Esophagus squamous epithelium (tissue), 5 donors: ENCODE data around the gene GNAI2. TPM values are rescaled to one million over a fixed set of nuclear protein-coding genes. Genes with fewer than 3 reads are reported as not detected.

Experiments
- DNase-seq: peaks from one replicate; lab custom pipeline; 2025; lab: John Stamatoyannopoulos, UW
- H3K27ac ChIP-seq, 4 donors: fragments of 200-600 bp; sonication (generic); one replicate each; pipeline ENCODE4 v1.5.1; 2016 to 2019; ENCODE audit warnings: mild to moderate bottlenecking in 1 of 4
- H3K27me3 ChIP-seq, 4 donors: fragments of 200-600 bp; sonication (generic); 1 replicate in 3 of 4; 2 replicates in 1 of 4; pipeline versions ENCODE4 v1.5.1 to v1.6.0; 2017 to 2021; ENCODE audit warnings: antibody characterized with exemption in 1 of 4
- H3K36me3 ChIP-seq, 3 donors: fragments of 200-600 bp; sonication (generic); one replicate each; pipeline ENCODE4 v1.5.1; 2016 to 2019
- H3K4me1 ChIP-seq, 3 donors: fragments of 200-600 bp; sonication (generic); one replicate each; pipeline ENCODE4 v1.5.1; 2017 to 2019
- H3K4me3 ChIP-seq, 4 donors: fragments of 200-600 bp; sonication (generic); 1 replicate in 3 of 4; 2 replicates in 1 of 4; pipeline ENCODE4 v1.5.1; 2016 to 2019; ENCODE audit warnings: mild to moderate bottlenecking in 2 of 4, moderate library complexity in 1 of 4
- H3K9me3 ChIP-seq, 3 donors: fragments of 200-600 bp; sonication (generic); one replicate each; pipeline ENCODE4 v1.5.1; 2016 to 2019
- POLR2A ChIP-seq, 4 donors: fragments of 450-650 bp; IDR thresholded peaks; one replicate each; pipeline ENCODE4 v1.6.1; 2017; ENCODE audit warnings: antibody characterized with exemption in 4 of 4, mild to moderate bottlenecking in 4 of 4, moderate library complexity in 3 of 4
- intact Hi-C: fragments of 100-400 bp; cut with DNase I; formaldehyde crosslinking; loops from one replicate; pipeline ENCODE4 v1.15.0; 2022
- small RNA-seq, 4 donors: library from RNA; depleted of rRNA; stranded (forward); fragments of <200 nt; gene quantifications; one replicate each; pipeline ENCODE3, GENCODE V24; 2016
- total RNA-seq, 4 donors: library from RNA; depleted of rRNA; stranded (reverse); fragments of >200 nt; gene quantifications; one replicate each; pipeline ENCODE4 v1.1.0, GENCODE V29; 2016
- TF ChIP-seq, protein P1 (sequence below), 6 experiments: fragments of 450-650 bp in 4 of 6; fragments of 200-600 bp in 2 of 6; sonication (generic) in 2 of 6; IDR thresholded peaks; one replicate each; pipeline ENCODE4 v1.5.1; 2016 to 2019; ENCODE audit warnings: antibody characterized with exemption in 6 of 6, mild to moderate bottlenecking in 4 of 6, moderate library complexity in 4 of 6
- donor health status: DM: yes; HTN: yes; CAD: no.

The GNAI2 gene
- total RNA-seq, 4 donors from 2014 or later: 39.8 to 122 (median 76.5) TPM

DNA sequence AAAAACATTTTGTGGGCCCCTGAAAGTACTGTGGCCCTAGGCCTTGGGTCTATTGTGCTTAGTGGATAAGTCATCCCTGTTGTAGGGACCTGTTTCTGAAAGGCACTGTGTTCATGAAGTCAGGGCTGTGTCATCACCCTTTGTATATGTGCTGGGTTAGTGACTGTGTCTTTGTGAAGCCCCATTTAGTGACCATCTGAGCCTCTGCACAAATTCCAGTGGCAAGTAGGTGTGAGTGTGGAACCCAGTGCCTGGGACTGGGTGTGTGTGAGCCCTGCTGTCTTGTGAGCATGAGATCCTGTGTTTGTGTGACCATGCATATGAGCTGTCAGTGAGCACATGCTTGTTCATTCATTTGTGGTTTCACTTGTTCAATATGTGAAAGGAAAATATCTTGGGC, 68.6 kb downstream of the GNAI2 start:
- Histone ChIP-seq H3K4me1 (peaks cover 24 to 53% (median 27%) of the 10 kb centered on the region in 3 donors), H3K27ac (peak overlapping the region in 1 of 4 donors; percentile 16), H3K27me3 (no peaks in the 10 kb centered on the region), H3K36me3 (no peaks in the 10 kb centered on the region), H3K9me3 (peaks cover 0 to 5% (median 0%) of the 10 kb centered on the region in 3 donors), H3K4me3 (no peak overlapping the region)
- intact Hi-C loops: no loop called here
- TF ChIP-seq POLR2A (IDR thresholded peaks at IDR 0.05): no peak
- TF ChIP-seq, protein P1, sequence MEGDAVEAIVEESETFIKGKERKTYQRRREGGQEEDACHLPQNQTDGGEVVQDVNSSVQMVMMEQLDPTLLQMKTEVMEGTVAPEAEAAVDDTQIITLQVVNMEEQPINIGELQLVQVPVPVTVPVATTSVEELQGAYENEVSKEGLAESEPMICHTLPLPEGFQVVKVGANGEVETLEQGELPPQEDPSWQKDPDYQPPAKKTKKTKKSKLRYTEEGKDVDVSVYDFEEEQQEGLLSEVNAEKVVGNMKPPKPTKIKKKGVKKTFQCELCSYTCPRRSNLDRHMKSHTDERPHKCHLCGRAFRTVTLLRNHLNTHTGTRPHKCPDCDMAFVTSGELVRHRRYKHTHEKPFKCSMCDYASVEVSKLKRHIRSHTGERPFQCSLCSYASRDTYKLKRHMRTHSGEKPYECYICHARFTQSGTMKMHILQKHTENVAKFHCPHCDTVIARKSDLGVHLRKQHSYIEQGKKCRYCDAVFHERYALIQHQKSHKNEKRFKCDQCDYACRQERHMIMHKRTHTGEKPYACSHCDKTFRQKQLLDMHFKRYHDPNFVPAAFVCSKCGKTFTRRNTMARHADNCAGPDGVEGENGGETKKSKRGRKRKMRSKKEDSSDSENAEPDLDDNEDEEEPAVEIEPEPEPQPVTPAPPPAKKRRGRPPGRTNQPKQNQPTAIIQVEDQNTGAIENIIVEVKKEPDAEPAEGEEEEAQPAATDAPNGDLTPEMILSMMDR (IDR thresholded peaks at IDR 0.05): no peak
- no peak for DNase-seq

Small RNAs within 50 kb of the gene (small RNA-seq; reads per million reads assigned to genes)
- gene MIR5787: 0 to 0.07 (median 0) reads per million in 4 donors

Other genes with a start within 250 kb of the GNAI2 start
- gene RBM5, start 147.3 kb upstream of the GNAI2 start, total RNA-seq: 100 to 1,000 TPM in 2 of 4 donors, 10 to 100 TPM in 2; 60.1 to 197 (median 107) TPM
- gene SEMA3F, start 80.9 kb upstream of the GNAI2 start, total RNA-seq: 100 to 1,000 TPM in 3 of 4 donors, 10 to 100 TPM in 1; 56.8 to 146 (median 109) TPM
- gene GNAT1, start 44.6 kb upstream of the GNAI2 start, total RNA-seq: not detected
- gene SLC38A3, start 30.9 kb upstream of the GNAI2 start, total RNA-seq: not detected
- 1 to 10 TPM in 3 of 4 donors, under 1 TPM in 1; 0.70 to 8.2 (median 2.4) TPM for gene SEMA3B, start 32.9 kb downstream of the GNAI2 start, total RNA-seq
- not detected for gene LSMEM2, start 42.9 kb downstream of the GNAI2 start, total RNA-seq
- 100 to 1,000 TPM in 1 of 4 donors, 10 to 100 TPM in 3; 49.0 to 100 (median 72.9) TPM for gene IFRD2, start 56.2 kb downstream of the GNAI2 start, total RNA-seq
- 1 to 10 TPM; 5.3 to 7.9 (median 5.8) TPM for gene HYAL3, start 63.2 kb downstream of the GNAI2 start, total RNA-seq
- 10 to 100 TPM in 1 of 4 donors, 1 to 10 TPM in 3; 6.0 to 16.2 (median 7.7) TPM for gene NAA80, start 63.2 kb downstream of the GNAI2 start, total RNA-seq
- gene HYAL1, start 67.4 kb downstream of the GNAI2 start, total RNA-seq: 1 to 10 TPM; 1.8 to 8.9 (median 4.8) TPM
- 10 to 100 TPM; 36.7 to 68.9 (median 51.5) TPM for gene HYAL2, start 86.5 kb downstream of the GNAI2 start, total RNA-seq
- 10 to 100 TPM; 16.0 to 42.9 (median 27.4) TPM for gene TUSC2, start 92.0 kb downstream of the GNAI2 start, total RNA-seq
- gene RASSF1, start 104.6 kb downstream of the GNAI2 start, total RNA-seq: 10 to 100 TPM; 11.9 to 31.7 (median 24.9) TPM
- gene ZMYND10, start 109.5 kb downstream of the GNAI2 start, total RNA-seq: 1 to 10 TPM in 1 of 4 donors, not detected in 3; 1.1 TPM
- gene NPRL2, start 114.6 kb downstream of the GNAI2 start, total RNA-seq: 10 to 100 TPM; 10.4 to 21.2 (median 16.1) TPM
- gene CYB561D2, start 114.7 kb downstream of the GNAI2 start, total RNA-seq: 10 to 100 TPM; 18.1 to 21.9 (median 20.5) TPM
- 10 to 100 TPM; 24.2 to 41.6 (median 30.6) TPM for gene TMEM115, start 123.3 kb downstream of the GNAI2 start, total RNA-seq